Measurements from ENCODE around the gene FAM149B1.
"Not testable (repeated sequence)": the region's sequence is repeated elsewhere in the genome, so short reads cannot be mapped to it uniquely, and the experiment has no call there.

The FAM149B1 gene

DNA sequence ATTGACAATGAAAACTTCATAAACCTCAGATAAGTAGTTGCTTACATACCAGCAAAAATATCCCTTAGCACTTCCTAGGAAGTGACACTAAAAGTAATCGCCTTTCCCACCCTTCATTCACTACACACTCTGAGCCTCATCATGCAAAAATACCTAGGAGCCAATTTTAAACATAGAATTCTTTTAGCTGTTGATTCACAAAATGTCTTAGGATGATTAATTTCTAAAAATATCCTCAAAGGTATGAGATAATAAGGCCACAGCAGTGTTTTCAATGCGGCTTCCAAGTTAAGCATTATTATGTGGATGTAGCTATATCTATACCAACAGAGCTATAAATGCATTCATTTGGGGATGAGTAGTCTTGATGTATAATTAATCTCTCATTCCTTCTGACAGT is 66.0 kb downstream of the FAM149B1 start:
- no peak for DNase-seq (ENCODE audit: low spot score)

DNA sequence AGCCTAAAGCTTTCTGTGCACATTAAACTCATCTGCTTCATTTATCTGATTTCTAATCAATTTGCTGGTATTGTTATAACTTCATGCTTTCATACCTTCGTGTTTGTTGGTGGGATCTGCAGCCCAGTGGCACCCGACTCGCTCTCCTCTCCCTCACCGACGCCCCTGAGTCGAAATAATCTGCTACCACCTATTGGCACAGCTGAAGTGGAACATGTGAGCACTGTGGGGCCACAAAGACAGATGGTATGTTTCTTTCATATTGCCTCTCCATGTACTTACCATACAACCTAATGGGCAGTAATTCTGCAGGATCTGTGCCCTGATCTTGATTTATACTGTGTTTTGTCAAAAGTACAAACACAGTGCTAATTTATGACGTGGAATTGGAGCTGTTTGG is 66.8 kb downstream of the FAM149B1 start:
- no peak for DNase-seq (ENCODE audit: low spot score)

DNA sequence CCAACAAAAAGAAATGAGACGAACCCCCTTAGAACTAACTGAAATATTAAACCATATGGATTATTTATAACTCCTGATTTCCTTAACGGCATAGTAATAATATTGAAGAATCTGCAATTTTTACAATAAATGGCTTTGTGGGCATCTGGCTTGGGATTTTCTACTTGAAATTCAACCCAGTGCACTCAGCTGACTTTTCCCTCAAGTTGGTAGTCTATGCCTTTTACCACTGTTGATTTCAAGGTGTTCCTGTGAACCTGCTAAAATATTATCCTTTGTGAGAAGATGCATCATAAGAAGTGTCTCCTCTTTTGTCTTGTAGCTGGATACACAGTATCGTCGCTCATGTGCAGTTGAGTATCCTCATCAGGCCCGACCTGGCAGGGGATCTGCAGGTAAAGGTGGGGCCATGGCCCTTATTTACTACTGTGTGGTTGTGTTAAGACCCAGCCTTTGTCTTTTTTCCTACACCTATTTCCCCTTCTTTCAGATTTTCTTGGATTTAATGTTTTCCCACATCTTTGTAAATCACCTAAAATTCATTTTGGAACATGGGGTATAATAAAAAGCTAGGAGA is 71.2 kb downstream of the FAM149B1 start:
- no peak for DNase-seq (ENCODE audit: low spot score)

DNA sequence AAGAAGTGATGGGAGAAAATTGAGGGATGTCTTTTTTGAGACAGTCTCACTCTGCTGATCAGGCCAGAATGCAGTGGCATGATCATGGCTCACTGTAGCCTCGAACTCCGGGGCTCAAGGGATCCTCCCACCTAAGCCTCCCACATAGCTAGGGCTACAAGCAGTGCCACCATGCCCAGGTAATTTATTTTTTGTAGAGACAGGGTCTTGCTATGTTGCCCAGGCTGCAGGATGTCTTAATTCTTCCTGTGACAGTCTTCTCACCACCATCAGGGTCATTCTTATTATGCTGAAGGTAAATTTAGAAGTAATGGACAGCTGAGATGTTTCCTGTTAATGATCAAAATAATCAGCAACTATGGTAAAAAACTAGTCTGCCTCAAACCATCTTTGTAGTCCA is 72.0 kb downstream of the FAM149B1 start:
- DNase-seq (ENCODE audit: low spot score), result no peak

DNA sequence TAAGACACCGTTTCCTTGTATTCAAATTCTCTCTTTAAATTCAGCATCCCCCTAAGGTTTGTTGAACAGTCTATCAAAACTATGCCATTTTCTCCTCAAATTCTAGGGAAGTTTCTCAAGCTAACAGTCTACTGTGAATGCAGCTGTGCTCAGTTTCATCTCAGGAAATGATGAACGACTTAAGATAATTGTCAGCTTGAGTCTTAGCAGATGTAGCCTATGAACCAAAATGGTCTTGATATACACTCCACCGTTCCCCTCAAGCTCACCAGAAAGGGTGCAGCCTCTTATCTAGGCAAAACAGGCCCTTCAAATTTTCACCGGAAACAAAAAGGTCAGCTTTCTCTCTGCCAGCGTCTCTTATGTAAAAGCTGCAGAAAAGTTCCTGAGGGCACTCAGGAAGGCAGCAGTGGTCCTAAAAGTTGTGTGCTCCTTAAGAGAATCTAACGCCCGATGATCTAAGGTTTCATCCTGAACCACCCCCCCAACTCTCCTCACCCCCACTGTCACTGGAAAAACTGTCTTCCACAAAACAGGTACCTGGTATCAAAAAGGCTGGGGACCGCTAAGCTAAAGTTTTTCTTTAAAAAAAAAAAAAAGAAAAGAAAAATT is 77.1 kb downstream of the FAM149B1 start:
- no peak for DNase-seq (ENCODE audit: low spot score)

DNA sequence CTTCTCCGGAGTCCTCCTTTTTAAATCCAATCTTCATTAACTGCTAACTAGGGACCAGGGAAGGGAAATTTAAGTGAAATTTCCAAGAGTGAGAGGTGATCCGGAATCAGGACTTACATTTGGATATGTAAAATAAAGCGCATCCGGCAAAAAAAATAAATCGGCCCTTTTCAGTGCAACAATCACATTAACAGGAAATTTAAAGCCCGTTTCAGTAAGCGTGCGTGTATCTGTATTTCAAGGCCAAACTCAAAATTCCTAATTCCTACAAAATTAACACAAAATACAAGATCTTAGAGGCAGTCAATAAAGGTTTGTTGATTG is 78.4 kb downstream of the FAM149B1 start:
- DNase-seq (ENCODE audit: low spot score), result no peak

DNA sequence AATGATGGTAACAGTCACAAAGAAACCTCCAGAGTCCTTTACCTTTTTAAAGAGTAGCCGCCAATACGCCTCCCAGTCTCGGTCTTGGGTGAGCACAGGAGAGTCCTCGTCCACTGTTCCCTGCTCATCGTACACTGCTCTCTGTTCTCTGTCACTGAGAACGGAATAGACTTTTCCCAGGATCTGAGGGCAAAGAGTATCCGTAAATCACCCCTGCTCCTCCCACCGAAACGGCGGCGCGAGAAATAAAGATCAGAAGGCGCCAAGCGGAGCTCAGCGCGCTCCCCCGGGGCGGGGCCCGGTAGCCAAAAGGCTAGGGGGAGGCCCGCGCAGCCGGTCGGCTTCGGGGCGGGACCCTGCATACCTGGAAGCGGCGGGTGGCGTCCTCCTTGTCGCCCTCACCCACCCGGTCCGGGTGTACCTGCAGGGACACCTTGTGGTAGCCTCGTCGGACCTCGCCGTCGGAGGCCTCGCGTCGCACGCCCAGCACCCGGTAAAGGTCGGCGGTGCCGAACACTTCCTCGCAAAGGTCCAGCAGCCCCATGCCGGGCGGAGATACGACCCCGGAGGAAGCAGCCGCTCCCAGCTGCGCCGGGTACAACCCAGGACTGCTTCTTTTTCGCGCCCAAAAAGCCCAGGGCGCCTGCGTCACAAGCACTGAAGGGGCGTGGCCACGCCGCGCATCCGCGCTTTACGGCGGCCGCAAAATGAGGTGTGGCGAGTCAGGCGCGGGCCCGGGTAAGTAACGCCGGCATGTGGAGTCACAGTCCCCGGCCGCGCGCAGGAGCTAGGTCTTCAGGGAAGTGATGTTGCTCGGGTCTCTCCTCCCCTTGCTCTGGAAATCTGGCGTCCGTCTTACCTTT is 79.0 kb downstream of the FAM149B1 start, which contains the start of gene DNAJC9:
TSS of gene DNAJC9 (minus strand) at position 610 of the 863 bp plus-strand sequence. CDS start at position 544, 66 bp downstream.
- peak; percentile 96 for DNase-seq (ENCODE audit: low spot score)

DNA sequence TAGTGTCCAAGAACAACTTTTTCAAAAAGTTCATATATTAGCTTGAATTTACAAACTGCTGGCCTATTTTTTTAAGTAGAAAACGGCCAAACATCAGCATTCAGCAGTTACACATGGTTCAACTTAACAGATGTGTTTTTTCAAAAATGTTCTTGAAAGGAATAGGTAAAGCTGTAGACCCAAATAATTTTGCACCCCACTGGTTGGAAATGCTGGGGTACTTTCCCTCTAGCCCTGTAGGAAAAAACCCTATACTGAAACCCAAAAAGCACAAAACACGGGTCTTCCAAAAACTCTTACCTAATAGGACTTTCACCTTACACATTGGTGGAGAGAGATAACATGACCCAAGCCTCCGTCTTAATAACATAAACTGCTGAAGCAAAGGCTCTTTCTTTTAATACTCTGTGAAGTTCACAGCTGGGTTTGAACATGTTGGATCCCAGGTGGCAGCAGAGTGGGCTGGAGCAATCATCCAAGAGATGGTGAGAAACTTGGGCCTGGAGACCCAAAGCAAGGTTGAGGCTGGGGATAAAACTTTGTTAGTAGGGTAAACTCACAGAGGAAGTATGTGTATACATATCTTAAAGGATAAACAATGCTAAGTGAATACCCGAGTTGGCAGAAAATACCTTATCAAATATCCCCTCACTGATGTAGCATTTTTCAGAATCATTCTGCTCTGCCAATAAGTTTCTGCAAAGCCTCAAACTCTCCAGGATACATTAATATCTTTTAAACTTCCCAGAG is 79.8 kb downstream of the FAM149B1 start:
- DNase-seq (ENCODE audit: low spot score), result no peak

DNA sequence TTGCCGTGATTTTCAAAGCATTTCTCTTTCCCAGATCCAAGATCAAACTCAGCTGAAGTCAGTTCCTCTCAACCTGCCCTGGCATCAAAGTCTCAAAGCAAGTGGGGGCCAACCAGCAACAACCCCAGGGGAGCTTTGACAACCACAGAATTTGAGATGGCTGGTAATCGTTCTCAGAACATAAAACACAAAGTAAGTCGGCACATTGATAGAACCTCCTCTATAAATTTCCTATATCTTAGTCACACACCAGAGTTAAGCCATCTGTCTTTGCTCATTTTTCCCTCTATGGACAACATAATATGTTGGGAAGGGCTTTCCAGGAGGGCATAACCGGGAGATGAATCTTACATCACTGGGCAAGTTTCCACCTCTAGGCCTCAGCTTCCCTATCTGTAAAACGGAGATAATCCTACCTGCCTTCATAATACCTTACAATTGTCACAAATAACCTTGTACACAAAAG is 80.4 kb downstream of the FAM149B1 start:
- DNase-seq (ENCODE audit: low spot score), result no peak

DNA sequence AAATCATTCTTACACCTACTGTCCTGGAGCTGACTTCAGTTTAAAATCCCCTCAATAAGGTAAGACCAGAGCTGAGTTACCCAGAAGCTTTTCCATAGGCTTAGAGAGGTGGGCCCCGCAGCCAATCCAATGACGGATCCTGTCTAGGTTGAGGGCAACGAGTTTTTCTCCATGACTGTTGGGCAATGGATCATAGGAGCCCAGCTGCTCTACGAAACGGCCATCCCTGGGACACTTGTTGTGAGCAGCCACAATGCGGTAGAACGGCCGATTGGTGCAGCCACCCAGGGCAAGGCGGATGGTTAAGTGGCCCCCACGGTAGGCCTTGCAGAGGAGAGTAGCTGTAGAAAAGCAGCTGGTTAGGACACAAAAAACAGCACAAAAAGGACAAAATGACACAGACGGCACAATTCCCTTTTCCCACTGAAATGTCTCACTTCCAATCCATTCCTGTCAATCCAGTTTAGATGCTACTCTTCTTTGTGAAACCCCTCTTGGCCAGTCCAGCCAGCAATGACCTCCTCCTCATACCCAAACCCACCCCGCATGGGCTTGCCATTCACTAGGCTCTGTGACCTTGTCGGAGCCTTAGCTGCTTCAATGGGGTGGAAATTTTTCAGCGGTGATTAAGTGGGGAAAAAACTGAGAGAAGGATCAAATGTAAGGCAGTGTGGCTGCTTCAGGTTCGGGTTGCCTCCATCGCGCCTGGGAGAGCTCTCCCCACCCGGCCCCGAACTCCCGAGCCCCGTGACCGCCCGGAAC is 83.9 kb downstream of the FAM149B1 start:
- peak; percentile 81 for DNase-seq (ENCODE audit: low spot score)

DNA sequence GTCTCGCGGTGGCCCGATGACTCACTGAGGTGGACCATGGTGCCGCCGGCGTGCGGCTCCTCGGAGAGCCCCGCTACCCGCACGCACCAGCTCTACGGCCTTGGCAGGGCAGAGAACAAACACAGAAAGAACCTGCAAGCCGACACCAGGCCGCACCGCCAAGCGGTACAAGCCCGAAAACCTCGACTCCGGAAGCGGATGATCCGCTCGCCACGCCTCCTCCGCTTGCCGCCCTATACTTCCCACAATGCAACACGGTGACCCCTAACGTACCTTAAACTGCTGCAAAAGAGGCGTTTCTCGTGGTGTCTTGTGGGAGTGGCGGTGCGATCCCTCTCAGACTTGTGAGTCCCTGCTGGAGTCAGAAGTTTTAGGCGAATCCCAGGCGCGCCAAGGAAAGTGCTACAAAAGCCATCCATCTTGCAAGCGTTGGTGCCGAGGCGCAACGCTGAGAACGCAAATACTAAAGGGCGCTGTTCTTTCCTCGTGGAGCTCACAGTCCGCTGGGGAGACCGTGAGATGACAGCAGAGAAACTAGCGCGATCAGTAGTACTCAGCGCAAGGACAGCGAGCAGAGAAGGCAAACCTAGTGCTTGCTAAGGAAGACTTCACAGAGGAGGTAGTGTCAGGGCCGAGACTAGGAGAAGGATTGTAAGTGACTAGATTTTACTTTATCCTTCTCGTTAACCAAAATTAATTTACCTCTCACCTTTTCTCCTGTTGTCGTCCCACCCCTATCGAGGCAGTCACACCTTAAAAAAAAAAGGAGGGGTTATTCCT is 84.7 kb downstream of the FAM149B1 start, which contains the start of gene MRPS16:
TSS of gene MRPS16 (minus strand) at position 200 of the 780 bp plus-strand sequence. CDS start at position 38, 162 bp downstream.
- peak; percentile 94 for DNase-seq (ENCODE audit: low spot score)

DNA sequence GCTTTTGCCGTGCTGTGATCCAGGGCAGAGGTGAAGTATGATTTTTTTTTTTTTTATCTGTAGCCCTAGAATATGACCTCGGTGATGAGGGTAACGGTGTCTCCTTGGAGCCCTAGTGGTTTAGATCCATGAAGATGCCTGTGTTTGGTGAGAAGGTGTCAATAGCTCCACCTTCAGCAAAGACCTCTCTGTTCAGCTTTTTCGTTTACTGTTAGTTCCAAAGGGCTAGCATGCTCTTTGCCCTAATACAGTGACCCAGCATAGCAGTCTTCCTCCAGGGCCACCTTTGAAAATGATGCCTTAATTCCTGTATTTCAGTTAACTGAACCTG is 85.3 kb downstream of the FAM149B1 start:
- DNase-seq (ENCODE audit: low spot score), result peak; percentile 14

DNA sequence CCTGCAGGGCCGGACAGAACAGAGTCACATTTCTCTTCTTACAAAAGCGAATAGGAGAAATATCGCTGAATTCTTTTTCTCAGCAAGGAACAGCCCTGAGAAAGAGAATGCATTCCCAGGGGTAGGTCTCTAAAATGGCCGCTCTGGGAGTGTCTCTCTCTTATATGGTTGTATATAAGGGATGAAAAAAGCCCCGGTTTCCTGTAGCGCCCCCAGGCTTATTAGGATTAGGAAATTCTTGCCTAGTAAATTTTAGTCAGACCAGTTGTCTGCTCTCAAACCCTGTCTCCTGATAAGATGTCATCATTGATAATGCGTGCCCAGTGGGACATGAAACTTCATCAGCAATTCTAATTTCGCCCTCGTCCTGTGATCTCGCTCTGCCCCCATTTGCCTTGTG is 90.7 kb downstream of the FAM149B1 start:
- DNase-seq (ENCODE audit: low spot score), result not testable (repeated sequence)

DNA sequence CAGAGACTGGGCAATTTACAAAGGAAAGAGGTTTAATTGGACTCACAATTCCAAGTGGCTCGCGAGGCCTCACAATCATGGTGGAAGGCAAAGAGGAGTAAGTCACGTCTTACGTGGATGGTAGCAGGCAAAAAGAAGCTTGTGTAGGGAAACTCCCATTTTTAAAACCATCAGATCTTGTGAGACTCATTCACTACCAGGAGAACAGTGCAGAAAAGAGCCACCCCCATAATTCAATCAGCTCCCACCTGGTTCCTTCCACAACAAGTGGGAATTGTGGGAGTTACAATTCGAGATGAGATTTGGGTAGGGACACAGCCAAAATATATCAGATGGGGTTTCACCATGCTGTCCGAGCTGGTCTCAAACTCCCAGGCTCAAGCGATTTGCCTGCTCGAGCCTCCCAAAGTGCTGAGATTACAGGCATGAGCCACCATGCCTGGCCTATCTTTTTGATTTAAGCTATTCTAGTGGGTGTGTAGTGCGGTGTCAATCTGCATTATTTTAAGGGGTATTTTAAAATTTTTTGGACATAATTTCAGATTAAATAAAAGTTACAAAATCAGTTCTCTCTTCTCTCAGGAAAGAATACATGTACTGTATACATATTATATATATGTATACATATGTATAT is 93.6 kb downstream of the FAM149B1 start:
- DNase-seq (ENCODE audit: low spot score), result no peak

DNA sequence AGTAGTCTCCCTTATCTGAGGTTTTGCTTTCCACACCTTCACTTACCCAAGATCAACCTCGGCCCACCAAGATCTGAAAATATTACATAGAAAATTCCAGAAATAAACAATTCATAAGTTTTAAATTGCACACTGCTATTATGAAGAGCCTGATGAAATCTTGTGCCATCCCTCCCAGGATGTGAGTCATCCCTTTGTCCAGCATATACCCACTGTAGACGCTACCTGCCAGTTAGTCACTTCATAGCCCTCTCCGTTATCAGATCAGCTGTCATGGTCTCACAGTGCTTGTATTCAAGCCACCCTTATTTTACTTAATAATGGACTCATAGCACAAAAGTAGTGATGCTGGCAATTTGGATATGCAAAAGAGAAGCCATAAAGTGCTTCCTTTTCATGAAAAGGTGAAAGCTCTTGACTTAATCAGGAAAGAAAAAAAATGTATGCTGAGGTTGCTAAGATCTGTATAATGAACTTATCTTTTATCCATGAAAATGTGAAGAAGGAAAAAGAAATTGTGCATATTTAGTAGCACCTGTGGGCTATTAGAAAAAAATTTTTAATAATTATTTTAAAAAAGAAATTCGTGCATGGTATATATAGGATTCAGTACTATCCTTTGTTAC is 94.3 kb downstream of the FAM149B1 start:
- DNase-seq (ENCODE audit: low spot score), result peak; percentile 43

DNA sequence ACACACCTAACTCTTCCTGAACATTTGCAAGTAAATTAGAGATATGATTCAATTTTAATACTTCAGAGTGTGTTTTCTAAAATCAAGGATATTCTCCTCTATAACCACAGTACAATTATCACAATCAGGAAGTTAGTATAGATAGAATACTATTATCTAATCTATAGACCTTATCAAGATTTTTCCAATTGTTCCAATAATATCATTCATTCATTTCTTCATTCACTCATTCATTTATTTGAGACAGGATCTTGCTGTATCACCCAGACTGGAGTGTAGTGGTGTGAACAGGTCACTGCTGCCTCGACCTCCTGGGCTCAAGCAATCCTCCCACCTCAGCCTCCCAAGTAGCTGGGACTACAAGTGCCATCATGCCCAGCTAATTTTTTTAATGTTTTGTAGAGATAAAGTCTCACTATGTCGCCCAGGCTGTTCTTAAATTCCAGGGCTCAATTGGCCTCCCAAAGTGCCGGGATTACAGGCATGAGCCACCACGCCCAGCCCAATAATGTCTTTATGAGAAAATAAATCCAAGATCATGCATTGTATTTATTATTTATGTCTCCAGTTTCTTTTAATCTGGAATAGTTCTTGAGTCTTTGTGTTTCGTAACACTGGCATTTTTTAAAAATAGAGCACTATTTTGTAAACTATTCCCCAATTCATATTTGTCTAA is 95.1 kb downstream of the FAM149B1 start:
- no peak for DNase-seq (ENCODE audit: low spot score)

DNA sequence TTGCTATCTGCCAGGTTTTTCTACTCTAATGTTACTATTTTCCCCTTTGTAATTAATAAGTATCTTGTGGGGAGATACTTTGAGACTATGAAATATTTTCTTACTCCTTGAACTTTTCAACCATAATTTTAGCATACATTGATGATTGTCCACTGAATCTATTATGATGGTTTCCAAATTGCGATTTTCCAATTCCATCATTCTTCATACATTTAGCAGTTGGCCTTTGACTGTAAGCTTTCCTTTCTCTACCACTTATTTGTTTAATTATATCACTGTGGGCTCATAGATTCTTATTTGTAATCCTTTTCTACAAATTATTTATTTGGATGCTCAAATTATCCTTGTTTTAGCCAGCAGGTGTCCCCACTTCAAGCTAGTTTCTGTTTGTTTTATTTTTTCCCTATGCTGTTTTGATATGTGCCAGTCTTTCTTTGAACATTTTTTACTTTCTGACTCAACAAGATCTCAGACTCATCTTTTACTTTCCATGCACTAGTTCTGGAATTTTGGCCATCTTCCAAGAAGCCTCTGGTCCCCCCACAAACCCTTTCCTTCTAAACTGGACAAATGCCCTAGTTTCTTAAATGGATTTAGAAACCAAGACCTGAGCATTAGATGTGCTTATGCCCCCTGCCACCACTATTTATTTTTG is 95.9 kb downstream of the FAM149B1 start:
- peak; percentile 35 for DNase-seq (ENCODE audit: low spot score)

DNA sequence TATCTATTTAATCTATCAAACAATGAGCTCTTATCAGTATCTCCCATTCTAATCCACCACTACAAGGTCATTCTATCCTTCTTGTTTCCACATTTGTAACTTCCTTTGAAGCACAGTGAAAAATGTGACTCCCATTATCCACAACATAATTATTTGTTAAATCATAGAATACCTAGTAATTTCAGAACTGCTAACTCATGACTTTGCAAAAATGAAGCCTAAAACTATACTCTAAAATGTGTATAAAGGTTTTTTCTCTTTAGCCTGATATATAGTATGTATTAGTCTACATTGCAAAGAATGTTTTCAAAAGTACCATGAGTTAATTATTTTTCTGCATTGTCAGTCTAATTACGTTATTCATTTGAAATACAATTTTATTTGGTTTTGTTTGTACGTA is 96.5 kb downstream of the FAM149B1 start:
- no peak for DNase-seq (ENCODE audit: low spot score)

DNA sequence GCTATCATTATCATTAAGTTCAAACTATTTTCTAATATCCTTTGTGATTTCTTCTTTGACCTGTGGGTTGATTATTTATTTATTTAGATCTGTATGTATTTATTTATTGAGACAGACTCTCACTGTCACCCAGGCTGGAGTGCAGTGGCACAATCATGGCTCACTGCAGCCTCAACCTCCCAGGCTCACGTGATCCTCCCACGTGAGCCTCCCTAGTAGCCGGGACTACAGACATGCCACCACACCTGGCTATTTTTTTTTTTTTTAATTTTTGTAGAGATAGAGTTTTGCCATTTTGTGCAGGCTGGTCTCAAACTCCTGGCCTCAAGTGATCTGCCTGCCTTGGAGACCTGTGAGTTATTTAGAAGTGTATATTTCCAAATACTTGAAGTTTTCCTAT is 113.2 kb downstream of the FAM149B1 start:
- no peak for DNase-seq (ENCODE audit: low spot score)

Measured in GM03348 (cell line).